ENCODE data around the gene APBB1. TPM values are rescaled to one million over a fixed set of nuclear protein-coding genes. Genes with fewer than 3 reads are reported as not detected.

Gene APBB1
- polyA plus RNA-seq, 1 of the 3 experiments (the other 2 are of a cell fraction): 35.9 TPM

- Histone ChIP-seq H3K79me2 (ENCODE audit: insufficient read depth) (no peaks in the 10 kb centered on the region), H3K9me2 (no peaks in the 10 kb centered on the region), H3K4me2 (no peak overlapping the region), H4K20me1 (ENCODE audit: insufficient read depth) (no peaks in the 10 kb centered on the region), H3K36me3 (replicated peaks in 1 of 2; ENCODE audit: control insufficient read depth in 1 of 2, insufficient read depth in 2 of 2, low read length in 1 of 2) (peaks cover 0 to 28% of the 10 kb centered on the region in 2 experiments), H3K4me3 (ENCODE audit: low read depth in 2 of 2, low read length in 1 of 2) (no peak overlapping the region), H3K9ac (no peak overlapping the region), H3K4me1 (ENCODE audit: control insufficient read depth in 1 of 2, insufficient read depth in 2 of 2, low read depth in 1 of 2, low read length in 1 of 2) (peaks cover 0 to 11% of the 10 kb centered on the region in 2 experiments; a peak in 2 of 4 replicates), H2AFZ (ENCODE audit: low read depth) (no peak overlapping the region), H3F3A (replicated peaks; ENCODE audit: insufficient read depth) (no peaks in the 10 kb centered on the region), H3K9me3 (no peaks in the 10 kb centered on the region), H3K27ac (ENCODE audit: low read depth in 2 of 2, low read length in 1 of 2) (no peak overlapping the region), H3K27me3 (ENCODE audit: insufficient read depth) (no peaks in the 10 kb centered on the region)
- DNase-seq: no peak
- WGBS (ENCODE audit: low lambda C conversion rate): 39% methylated on average over 3 of the region's 3 CpGs
- ChIA-PET POLR2A (no interaction called here), CTCF (interaction anchor here (2.2 to 4.4 kb wide), 2 partner anchors 19 to 46 kb away, joined by 9 to 19 read pairs; no protein-coding TSS in a partner anchor)
- TF ChIP-seq USF1 (IDR thresholded peaks at IDR 0.05; ENCODE audit: borderline replicate concordance, low read depth): no peak
- no peak for TF ChIP-seq IRF3 (IDR thresholded peaks at IDR 0.05; ENCODE audit: low read depth, low read length)
- no peak for TF ChIP-seq PBX3 (IDR thresholded peaks at IDR 0.05)
- no peak for TF ChIP-seq JUND (IDR thresholded peaks at IDR 0.05)
- TF ChIP-seq MEF2A (IDR thresholded peaks at IDR 0.05; ENCODE audit: borderline replicate concordance, low read depth): no peak
- TF ChIP-seq NFIC (IDR thresholded peaks at IDR 0.05; ENCODE audit: borderline replicate concordance): no peak
- TF ChIP-seq RAD21 (IDR thresholded peaks at IDR 0.05; ENCODE audit: low read length): no peak
- no peak for TF ChIP-seq TAF1 (IDR thresholded peaks at IDR 0.05; ENCODE audit: borderline replicate concordance, low read depth, low read length)
- no peak for TF ChIP-seq FOXJ3 (CRISPR knock-in tag; IDR thresholded peaks at IDR 0.05)
- TF ChIP-seq SMC3 (IDR thresholded peaks at IDR 0.05; ENCODE audit: low read depth, low read length): no peak
- TF ChIP-seq FOXM1 (IDR thresholded peaks at IDR 0.05; ENCODE audit: low read depth): no peak
- no peak for TF ChIP-seq GABPA (IDR thresholded peaks at IDR 0.05; ENCODE audit: low read depth)
- no peak for TF ChIP-seq FOSL2 (IDR thresholded peaks at IDR 0.05; ENCODE audit: borderline replicate concordance, low read depth)
- TF ChIP-seq TCF12 (IDR thresholded peaks at IDR 0.05): no peak
- TF ChIP-seq SIN3A (IDR thresholded peaks at IDR 0.05; ENCODE audit: borderline replicate concordance, low read depth, low read length): no peak
- TF ChIP-seq, protein P1, sequence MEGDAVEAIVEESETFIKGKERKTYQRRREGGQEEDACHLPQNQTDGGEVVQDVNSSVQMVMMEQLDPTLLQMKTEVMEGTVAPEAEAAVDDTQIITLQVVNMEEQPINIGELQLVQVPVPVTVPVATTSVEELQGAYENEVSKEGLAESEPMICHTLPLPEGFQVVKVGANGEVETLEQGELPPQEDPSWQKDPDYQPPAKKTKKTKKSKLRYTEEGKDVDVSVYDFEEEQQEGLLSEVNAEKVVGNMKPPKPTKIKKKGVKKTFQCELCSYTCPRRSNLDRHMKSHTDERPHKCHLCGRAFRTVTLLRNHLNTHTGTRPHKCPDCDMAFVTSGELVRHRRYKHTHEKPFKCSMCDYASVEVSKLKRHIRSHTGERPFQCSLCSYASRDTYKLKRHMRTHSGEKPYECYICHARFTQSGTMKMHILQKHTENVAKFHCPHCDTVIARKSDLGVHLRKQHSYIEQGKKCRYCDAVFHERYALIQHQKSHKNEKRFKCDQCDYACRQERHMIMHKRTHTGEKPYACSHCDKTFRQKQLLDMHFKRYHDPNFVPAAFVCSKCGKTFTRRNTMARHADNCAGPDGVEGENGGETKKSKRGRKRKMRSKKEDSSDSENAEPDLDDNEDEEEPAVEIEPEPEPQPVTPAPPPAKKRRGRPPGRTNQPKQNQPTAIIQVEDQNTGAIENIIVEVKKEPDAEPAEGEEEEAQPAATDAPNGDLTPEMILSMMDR (IDR thresholded peaks at IDR 0.05): no peak
- no peak for TF ChIP-seq YY1 (IDR thresholded peaks at IDR 0.05; ENCODE audit: low read depth)
- TF ChIP-seq NRF1 (IDR thresholded peaks at IDR 0.05; ENCODE audit: low read depth, low read length): no peak
Observed at GRCh38 chr11:6397636-6398035, 21.3 kb downstream of the APBB1 start.

All from SK-N-SH (cell line).